Duodenal mucosa (tissue), 2 donors: ENCODE results near the gene TTLL9.
"Not testable (repeated sequence)": the region's sequence is repeated elsewhere in the genome, so short reads cannot be mapped to it uniquely, and the experiment has no call there.

Experiments used
- H3K27ac ChIP-seq: one replicate; pipeline ENCODE4 v1.7.0; 2013; ENCODE audit warnings: low read depth, low read length
- H3K27me3 ChIP-seq, 2 donors: one replicate each; pipeline ENCODE4 v1.7.0; 2013; ENCODE audit warnings: low read length in 2 of 2, control low read depth in 1 of 2; ENCODE audit not compliant: insufficient read depth in 2 of 2, control insufficient read depth in 1 of 2
- H3K36me3 ChIP-seq, 2 donors: one replicate each; pipeline ENCODE4 v1.7.0; 2013; ENCODE audit warnings: low read length in 2 of 2, control low read depth in 1 of 2; ENCODE audit not compliant: insufficient read depth in 2 of 2, control insufficient read depth in 1 of 2
- H3K4me1 ChIP-seq, 2 donors: one replicate each; pipeline ENCODE4 v1.7.0; 2013; ENCODE audit warnings: low read length in 2 of 2, control low read depth in 1 of 2; ENCODE audit not compliant: insufficient read depth in 2 of 2, control insufficient read depth in 1 of 2
- H3K4me3 ChIP-seq, 2 donors: one replicate each; pipeline ENCODE4 v1.7.0; 2013; ENCODE audit warnings: low read length in 2 of 2, low read depth in 1 of 2
- H3K9ac ChIP-seq, 2 donors: one replicate each; pipeline ENCODE4 v1.7.0; 2013; ENCODE audit warnings: low read length in 2 of 2, low read depth in 1 of 2
- H3K9me3 ChIP-seq, 2 donors: one replicate each; pipeline ENCODE4 v1.7.0; 2013; ENCODE audit warnings: low read length in 2 of 2, control low read depth in 1 of 2; ENCODE audit not compliant: control insufficient read depth in 1 of 2

TTLL9 gene, protein sequence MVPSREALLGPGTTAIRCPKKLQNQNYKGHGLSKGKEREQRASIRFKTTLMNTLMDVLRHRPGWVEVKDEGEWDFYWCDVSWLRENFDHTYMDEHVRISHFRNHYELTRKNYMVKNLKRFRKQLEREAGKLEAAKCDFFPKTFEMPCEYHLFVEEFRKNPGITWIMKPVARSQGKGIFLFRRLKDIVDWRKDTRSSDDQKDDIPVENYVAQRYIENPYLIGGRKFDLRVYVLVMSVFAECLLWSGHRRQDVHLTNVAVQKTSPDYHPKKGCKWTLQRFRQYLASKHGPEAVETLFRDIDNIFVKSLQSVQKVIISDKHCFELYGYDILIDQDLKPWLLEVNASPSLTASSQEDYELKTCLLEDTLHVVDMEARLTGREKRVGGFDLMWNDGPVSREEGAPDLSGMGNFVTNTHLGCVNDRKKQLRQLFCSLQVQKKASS

DNA sequence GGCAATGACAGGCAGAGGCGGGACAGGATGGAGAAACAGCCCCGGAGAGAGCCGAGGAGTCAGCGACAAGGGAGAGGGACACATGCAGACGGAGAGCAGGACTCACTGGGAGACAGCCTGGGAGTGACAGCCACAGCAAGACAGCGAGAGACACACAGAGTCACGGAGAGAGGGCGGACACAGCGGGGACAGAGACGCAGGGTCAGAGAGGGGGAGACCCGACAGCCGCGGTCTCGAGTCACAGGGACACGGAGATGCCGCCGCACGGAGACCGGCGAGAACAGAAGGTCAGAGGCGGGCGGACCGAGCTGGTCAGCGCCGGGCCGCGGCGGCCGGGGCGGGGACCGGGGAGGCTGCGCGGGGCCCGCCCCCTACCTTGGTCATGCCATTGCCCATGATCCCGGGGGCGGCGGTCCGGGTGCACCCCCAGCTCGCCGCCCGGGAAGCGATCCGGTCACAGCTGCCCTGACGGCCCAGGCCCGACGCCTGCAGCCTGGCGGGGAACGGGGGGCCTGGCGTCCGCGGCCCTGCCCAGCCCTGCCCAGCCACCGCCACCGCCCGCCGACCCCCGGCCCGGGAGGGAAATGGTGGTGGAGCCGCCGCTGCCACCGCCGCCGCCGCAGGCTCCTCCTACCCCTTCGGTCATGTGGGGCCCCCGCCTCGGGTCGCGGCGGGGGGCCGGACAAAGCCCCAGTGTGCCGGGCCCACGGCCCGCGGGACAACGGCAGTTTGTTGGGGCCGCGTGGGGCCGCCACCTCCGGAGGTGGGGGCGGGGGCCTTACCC, at the start of gene TTLL9, which contains the start of gene DUSP15:
TTLL9 (plus strand) TSS at position 693 of the 784 bp plus-strand sequence. CDS start 493 bp downstream, outside the sequence.
DUSP15 (minus strand) TSS at position 586 of the 784 bp plus-strand sequence; CDS start at position 396, 190 bp downstream.
- Histone ChIP-seq H3K27me3 (peaks cover 9% of the 10 kb centered on the region in 2 donors), H3K27ac (no peak within 1 kb of the TSS), H3K9me3 (no peaks in the 10 kb centered on the region), H3K4me1 (peaks cover 6 to 10% of the 10 kb centered on the region in 2 donors), H3K36me3 (no peaks in the 10 kb centered on the region), H3K9ac (peak within 1 kb of the TSS; percentile 29 to 49), H3K4me3 (peak within 1 kb of the TSS; percentile 53 to 84)

DNA sequence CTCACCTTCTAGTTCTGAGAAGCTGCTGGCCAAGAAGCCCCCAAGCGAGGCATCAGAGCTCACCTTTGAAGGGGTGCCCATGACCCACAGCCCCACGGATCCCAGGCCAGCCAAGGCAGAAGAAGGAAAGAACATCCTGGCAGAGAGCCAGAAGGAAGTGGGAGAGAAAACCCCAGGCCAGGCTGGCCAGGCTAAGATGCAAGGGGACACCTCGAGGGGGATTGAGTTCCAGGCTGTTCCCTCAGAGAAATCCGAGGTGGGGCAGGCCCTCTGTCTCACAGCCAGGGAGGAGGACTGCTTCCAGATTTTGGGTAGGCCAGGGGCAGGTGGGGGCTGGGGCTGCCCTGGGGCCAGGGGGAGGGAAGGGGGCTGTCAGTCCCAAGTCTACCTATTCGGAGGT, 49.0 kb upstream of the TTLL9 start:
- no peak overlapping the region for H3K4me3 ChIP-seq
- no peak overlapping the region for H3K27ac ChIP-seq
- H3K9me3 ChIP-seq = no peaks in the 10 kb centered on the region
- no peaks in the 10 kb centered on the region for H3K36me3 ChIP-seq
- no peaks in the 10 kb centered on the region for H3K27me3 ChIP-seq
- peaks cover 3 to 4% of the 10 kb centered on the region in 2 donors for H3K4me1 ChIP-seq
- no peak overlapping the region for H3K9ac ChIP-seq

DNA sequence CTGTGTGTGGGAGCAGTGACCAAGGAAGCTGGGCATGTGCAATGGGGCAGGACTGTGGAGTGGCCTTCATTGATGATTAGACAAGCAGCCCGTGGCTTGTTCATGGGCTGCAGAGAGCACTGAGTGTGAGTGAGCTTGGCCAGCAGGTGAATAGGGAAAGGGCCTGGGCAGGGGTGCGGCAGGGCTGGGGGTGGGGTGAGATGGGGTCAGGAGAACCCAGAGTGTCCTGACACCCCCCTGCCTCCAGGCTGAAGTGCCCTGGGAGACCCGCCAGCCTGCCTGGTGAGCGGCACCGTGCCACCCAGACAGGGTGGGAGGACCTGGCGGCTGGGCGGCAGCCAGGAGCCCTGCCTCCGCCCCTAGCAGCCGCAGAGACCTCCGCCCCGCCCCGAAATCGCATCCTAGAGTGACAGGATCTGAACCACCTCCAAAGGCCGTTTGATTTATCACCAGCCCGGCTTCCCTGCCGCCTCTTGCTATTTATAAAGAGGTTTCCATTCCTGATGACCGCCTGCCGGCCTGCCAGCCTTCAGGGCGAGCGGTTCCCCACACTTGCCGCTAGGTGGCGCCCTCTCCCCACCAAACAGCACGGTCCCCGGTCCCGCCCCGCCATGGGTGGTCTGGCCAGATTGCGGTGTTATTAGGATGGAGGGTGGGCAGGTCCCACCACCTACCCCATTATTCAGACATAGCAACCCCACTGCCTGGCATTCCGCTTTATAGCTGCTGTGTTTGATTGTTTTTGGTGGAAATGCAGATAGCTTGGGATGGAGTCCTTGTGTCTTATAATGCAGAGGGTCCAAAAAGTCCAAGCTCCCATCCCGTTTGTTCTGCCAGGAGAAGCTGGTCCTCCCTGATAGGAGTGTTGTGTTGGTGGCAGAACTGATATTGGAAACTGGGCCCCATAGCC, 47.8 kb upstream of the TTLL9 start:
- no peaks in the 10 kb centered on the region for H3K36me3 ChIP-seq
- no peak overlapping the region for H3K9ac ChIP-seq
- H3K9me3 ChIP-seq = no peaks in the 10 kb centered on the region
- H3K4me1 ChIP-seq = peaks cover 3 to 4% of the 10 kb centered on the region in 2 donors
- H3K27ac ChIP-seq = no peak overlapping the region
- H3K4me3 ChIP-seq = no peak overlapping the region
- no peaks in the 10 kb centered on the region for H3K27me3 ChIP-seq

DNA sequence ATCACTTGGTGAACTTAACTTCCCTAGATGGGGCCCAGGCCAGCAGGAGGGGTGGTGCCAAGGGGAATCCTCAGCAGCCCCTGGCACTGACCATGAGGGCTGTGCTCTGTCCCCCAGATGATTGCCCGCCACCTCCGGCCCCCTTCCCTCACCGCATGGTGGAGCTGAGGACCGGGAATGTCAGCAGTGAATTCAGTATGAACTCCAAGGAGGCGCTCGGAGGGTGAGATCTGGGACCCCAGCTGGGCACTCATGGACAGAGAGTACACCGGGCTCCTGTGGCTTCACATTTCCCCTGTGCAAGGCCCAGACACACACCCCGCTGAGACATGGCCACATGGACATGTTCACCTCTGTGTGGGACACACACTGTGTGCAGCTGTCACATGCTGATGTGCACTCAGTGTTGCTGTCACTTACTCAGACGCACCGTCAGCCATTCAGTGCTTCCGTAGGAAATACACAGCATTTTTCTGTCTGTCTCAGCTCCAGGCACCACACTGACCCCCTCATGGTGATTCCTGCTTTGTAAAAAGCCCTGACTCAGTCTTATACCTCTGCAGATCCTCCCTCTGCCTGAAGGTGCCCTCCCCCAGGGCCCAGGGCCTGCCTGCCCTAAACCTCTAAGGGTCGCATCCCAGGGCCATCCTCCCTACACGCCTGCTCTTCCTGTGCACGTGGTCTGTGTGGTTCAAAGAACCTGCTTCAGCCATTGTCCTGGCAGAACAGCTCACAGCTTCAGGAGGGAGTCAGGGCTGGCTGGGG, 46.9 kb upstream of the TTLL9 start:
- no peak overlapping the region for H3K9ac ChIP-seq
- no peaks in the 10 kb centered on the region for H3K36me3 ChIP-seq
- no peak overlapping the region for H3K4me3 ChIP-seq
- no peak overlapping the region for H3K27ac ChIP-seq
- H3K27me3 ChIP-seq = no peaks in the 10 kb centered on the region
- H3K9me3 ChIP-seq = no peaks in the 10 kb centered on the region
- peaks cover 3 to 4% of the 10 kb centered on the region in 2 donors for H3K4me1 ChIP-seq

DNA sequence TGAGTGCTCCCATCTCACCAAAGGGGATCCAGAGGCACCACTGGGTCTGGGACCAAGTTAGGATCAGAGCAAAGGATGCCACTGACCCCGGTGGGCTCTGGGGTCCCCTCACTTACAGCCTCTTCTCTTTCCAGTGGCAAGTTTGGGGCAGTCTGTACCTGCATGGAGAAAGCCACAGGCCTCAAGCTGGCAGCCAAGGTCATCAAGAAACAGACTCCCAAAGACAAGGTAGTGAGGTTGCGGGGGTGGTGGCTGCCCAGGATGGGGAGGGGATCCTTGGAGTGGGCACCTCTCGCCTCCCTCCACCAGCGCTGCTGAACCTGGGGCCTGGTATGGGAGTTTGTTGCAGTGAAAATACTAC, 46.3 kb upstream of the TTLL9 start:
- Histone ChIP-seq H3K27ac (no peak overlapping the region), H3K9me3 (no peaks in the 10 kb centered on the region), H3K4me3 (no peak overlapping the region), H3K36me3 (no peaks in the 10 kb centered on the region), H3K9ac (no peak overlapping the region), H3K4me1 (peaks cover 3 to 4% of the 10 kb centered on the region in 2 donors), H3K27me3 (no peaks in the 10 kb centered on the region)

DNA sequence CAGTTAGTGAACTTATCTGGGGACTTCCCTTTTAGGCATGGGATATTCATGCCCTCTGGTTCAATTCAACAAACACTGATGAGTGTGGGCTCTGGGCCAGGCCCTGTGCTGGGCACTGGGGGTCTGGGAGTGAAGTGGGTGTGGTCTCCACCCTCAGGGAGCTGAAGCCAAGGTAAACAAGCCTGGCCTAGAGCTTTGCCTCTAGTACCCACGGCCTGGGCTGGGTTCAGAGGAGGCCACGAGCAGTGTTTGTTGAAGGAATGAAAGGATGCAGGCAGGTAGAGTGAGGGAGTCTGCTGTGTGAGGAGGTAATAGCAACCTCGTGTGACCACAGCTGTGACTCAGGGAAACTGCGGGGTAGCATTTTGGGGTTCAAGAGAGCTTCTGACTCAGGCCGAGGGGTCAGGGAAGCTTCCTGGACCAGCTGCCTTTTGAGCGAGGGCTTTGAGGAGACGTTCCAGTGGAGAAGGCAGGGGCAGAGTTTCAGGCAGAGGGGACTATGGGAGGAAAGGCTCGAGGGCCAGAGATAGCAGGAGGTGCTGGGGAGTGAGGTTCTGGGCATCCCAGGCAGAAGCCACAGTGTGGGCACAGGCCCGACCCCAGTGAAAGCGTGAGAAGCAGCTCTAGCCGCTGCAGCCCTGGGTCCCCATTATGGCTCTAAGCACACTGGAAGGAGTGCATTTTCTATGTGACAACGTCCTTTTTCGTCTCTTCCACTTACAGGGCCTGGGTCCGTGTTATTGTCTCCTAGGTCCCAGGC, 45.7 kb upstream of the TTLL9 start:
- Histone ChIP-seq H3K27ac (no peak overlapping the region), H3K9ac (no peak overlapping the region), H3K9me3 (no peaks in the 10 kb centered on the region), H3K27me3 (no peaks in the 10 kb centered on the region), H3K4me3 (no peak overlapping the region), H3K4me1 (peaks cover 3 to 4% of the 10 kb centered on the region in 2 donors), H3K36me3 (no peaks in the 10 kb centered on the region)

DNA sequence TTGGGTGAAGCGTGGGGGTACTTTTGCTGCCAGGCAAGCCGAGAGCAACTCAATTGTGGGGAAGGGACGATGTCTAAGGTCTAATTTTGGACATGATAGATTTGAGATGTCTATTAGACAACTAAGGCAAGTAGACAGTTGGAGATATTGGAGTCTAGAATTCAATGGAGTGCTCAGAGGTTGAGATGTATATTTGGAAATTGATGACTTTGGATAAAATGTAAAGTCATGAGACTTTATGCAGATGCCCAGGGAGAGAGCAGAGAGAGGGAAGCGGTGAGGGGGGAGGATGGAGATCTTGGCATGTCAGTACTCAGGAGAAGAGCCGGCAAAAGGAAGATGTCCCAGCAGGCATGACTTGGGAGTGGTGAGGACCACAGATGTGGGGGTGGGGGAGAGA, 44.4 kb upstream of the TTLL9 start:
- H3K4me3 ChIP-seq = no peak overlapping the region
- no peak overlapping the region for H3K27ac ChIP-seq

DNA sequence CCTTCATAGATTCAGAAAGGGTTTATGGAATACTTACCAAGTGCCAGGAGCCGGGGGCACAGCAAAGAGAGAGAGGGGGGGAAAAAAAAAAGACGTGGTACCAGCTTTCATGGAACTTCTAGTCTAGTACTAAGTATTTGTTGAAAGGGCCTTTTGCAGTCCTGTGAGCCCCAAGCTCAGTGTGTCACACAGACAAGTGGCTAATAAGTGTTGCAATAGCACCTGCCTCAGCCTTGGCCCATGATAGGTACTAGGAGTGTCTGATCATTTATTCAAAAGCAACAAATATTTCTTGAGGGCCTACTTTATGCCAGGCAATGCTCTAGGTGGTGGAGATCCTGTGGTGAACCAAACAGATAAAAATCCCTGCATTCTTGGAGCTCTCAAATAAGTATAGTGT, 43.4 kb upstream of the TTLL9 start:
- Histone ChIP-seq H3K36me3 (no peaks in the 10 kb centered on the region), H3K27me3 (no peaks in the 10 kb centered on the region), H3K9ac (no peak overlapping the region), H3K4me3 (no peak overlapping the region), H3K27ac (no peak overlapping the region), H3K9me3 (no peaks in the 10 kb centered on the region), H3K4me1 (peaks cover 3 to 4% of the 10 kb centered on the region in 2 donors)

More for the DNA sequence above, 44.4 kb upstream of the TTLL9 start:
- H3K9ac ChIP-seq = no peak overlapping the region
- H3K36me3 ChIP-seq = no peaks in the 10 kb centered on the region
- H3K4me1 ChIP-seq = peaks cover 3 to 4% of the 10 kb centered on the region in 2 donors
- H3K9me3 ChIP-seq = no peaks in the 10 kb centered on the region
- H3K27me3 ChIP-seq = no peaks in the 10 kb centered on the region

DNA sequence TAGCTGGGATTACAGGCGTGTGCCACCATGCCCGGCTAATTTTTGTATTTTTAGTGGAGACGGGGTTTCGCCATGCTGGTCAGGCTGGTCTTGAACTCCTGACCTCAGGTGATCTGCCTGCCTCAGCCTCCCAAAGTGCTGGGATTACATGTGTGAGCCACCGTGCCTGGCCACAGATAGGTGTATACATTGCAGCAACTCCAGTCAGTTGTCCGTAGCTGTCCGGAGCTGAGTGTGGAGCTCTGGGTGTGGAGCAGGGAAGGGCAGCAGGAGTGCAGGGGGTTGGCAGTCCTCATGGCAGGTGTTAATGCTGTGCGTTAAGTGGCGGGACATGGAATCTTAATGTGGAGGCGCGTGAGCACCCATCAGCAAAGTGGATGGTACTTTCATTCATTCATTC, 42.4 kb upstream of the TTLL9 start:
- not testable (repeated sequence) for H3K4me3 ChIP-seq, H3K36me3 ChIP-seq, H3K4me1 ChIP-seq, H3K27ac ChIP-seq, H3K9ac ChIP-seq, H3K9me3 ChIP-seq, H3K27me3 ChIP-seq
